HG03060 (cell line): Measurements from ENCODE around the gene ORC5.
"Not testable (repeated sequence)": the region's sequence is repeated elsewhere in the genome, so short reads cannot be mapped to it uniquely, and the experiment has no call there.

ENCODE experiments used
- ATAC-seq: cut with Tn5 transposase; IDR thresholded peaks from one replicate; pipeline ENCODE4 v1.9.1; 2021; ENCODE audit warnings: low read depth, moderate number of reproducible peaks; ENCODE audit not compliant: unreplicated experiment

Gene ORC5

GRCh38 chr7:104207731-104208420, at the start of gene ORC5:
TSS of gene ORC5 (minus strand) at chr7:104208013. CDS start at chr7:104207904, 109 bp downstream.
- ATAC-seq, result peak; percentile 93

GRCh38 chr7:104255616-104256015, 47.8 kb upstream of the ORC5 start:
- ATAC-seq, result no peak

- no peak for ATAC-seq
Measured at GRCh38 chr7:104255194-104255593, 47.4 kb upstream of the ORC5 start.

GRCh38 chr7:104254696-104255095, 46.9 kb upstream of the ORC5 start:
- no peak for ATAC-seq

- ATAC-seq, result no peak
Measured at GRCh38 chr7:104252409-104253134, 44.8 kb upstream of the ORC5 start.

- ATAC-seq, result no peak
Measured at GRCh38 chr7:104242638-104243037, 34.8 kb upstream of the ORC5 start.

GRCh38 chr7:104241538-104242209, 33.9 kb upstream of the ORC5 start:
- ATAC-seq, result no peak

- no peak for ATAC-seq
Measured at GRCh38 chr7:104241135-104241534, 33.3 kb upstream of the ORC5 start.

- ATAC-seq, result no peak
Measured at GRCh38 chr7:104240401-104240800, 32.6 kb upstream of the ORC5 start.

- ATAC-seq, result not testable (repeated sequence)
Measured at GRCh38 chr7:104234990-104235389, 27.2 kb upstream of the ORC5 start.

GRCh38 chr7:104231054-104232046, 23.5 kb upstream of the ORC5 start:
- peak; percentile 60 for ATAC-seq

GRCh38 chr7:104230606-104231005, 22.8 kb upstream of the ORC5 start:
- no peak for ATAC-seq

- ATAC-seq, result no peak
Measured at GRCh38 chr7:104228442-104228841, 20.6 kb upstream of the ORC5 start.

GRCh38 chr7:104225451-104225850, 17.6 kb upstream of the ORC5 start:
- no peak for ATAC-seq

GRCh38 chr7:104217620-104218019, 9.8 kb upstream of the ORC5 start:
- ATAC-seq, result no peak

GRCh38 chr7:104209063-104209462, 1.2 kb upstream of the ORC5 start:
- no peak for ATAC-seq

- no peak for ATAC-seq
Measured at GRCh38 chr7:104208421-104208780, 588 bp upstream of the ORC5 start.

- peak; percentile 23 for ATAC-seq
Measured at GRCh38 chr7:104207348-104207730, 474 bp downstream of the ORC5 start.

- ATAC-seq, result peak; percentile 5
Measured at GRCh38 chr7:104206841-104207240, 972 bp downstream of the ORC5 start.

- ATAC-seq, result no peak
Measured at GRCh38 chr7:104198673-104199278, 9.0 kb downstream of the ORC5 start.
